GM19238 (cell line): Measurements from ENCODE around the gene GDF7.
"Not testable (repeated sequence)": the region's sequence is repeated elsewhere in the genome, so short reads cannot be mapped to it uniquely, and the experiment has no call there.

Experiments
- DNase-seq: peaks from one replicate; pipeline ENCODE4 v3.0.0; 2011; ENCODE audit warnings: low spot score; ENCODE audit not compliant: insufficient read length

Gene GDF7

DNA sequence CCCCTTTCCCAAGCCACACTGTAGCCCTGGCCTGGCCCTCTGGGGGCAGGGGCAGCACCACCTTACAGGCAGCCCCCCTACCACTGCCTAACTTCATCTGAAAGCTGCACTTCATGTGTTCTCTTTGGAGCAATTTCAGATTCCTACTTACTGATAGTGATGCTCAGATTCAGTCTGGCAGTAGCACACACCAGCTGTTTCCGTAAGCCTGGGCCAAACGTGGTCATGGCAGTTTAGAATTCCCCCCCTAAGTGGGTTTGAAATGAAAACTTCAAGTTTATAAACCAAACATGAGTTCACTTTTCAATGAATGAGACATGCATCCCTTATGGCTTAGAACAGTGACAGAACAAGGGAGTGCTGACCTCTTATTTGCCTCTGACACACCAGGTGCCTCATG, 29.4 kb downstream of the GDF7 start:
- no peak for DNase-seq

DNA sequence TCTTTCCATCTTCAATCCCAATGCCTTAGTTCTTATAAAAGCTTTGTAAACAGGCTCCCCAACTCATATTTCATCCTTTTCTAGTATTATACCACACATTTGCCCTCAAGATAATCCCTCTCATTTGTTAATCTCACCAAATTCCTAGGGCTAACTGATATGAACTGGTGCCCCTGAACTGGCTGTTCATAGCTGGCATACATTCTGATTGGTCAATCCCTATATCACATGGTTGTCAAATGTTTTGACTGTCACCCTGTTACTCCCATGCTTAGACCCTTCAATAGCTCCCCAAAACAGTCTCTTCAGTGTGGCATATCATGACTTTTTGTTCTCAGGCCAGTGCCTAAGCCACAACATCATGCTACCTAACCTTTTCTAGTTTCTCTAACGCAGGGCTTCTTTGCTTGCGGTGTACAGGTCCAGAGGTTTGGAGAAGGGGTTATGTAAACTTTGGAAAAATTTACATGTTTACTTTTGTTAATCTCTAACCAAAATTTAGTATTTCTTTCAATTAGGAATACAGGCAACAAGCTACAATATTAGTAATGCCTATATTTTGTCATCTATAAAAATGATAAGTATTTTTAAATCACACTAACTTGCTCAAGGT, 30.5 kb downstream of the GDF7 start:
- no peak for DNase-seq

DNA sequence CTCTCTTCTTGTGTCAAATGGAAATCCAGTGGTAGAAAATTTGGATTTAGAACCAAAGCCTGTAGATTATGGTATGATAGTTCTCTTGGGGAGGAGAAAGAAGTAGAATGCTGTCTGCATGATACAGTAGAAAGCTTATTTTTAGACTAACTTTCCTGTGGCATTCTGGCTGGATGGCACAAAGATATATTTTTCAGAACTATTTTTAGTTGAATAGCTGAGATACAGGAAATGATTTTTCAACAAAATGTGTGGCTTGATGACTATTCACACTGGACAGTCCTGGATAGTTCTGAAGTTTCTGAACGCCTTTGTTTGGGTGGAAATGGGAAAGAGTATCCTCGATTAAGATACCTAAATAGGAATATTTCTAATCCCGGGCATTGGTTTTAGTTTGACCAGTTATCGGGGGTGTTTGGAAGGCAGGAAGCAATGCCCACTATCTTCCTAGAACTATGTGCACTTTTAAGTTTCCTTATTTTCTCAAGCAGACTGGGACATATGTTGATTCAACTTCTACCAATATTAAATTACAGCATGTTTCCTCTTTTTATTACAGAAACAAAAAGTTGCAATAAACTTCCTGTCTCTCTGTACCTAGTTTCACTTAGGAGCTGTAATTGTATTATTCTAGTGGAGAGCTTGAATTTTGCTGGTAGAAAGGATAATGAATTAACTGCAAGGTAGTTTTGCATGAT, 32.1 kb downstream of the GDF7 start:
- no peak for DNase-seq

DNA sequence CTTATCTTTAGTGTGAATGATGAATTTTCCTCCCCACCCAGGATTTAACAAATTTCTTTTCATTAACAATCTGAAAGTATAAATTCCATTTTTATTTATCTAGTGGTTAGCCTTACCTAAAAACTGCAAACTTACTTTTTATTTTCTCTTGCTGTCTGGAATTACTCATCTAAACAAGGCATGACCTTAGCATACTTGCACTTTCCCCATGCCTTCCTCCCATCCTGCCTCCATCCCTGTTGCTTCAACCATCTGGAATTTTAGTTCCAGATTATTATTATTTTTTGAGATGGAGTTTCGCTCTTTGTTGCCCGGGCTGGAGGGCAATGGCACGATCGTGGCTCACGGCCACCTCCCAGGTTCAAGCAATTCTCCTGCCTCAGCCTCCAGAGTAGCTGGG, 35.6 kb downstream of the GDF7 start:
- DNase-seq: no peak

DNA sequence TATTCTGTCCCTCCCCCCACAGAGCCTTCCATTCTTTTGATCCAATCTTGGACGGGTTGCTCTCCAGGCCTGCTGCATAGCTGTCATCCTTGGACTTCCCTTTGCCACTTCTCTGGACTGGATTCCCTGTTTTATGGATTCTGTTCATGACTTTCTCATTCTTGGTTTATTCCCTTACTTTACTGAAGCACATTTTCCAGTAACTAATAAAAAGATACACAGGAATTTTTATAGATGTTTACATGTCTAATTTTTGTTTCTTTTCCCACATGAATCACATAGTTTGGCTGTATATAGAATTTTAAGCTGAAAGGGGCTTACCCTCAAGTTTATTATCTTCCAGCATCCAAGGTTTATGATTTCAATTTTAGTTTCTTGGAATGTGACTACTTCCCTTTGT, 37.9 kb downstream of the GDF7 start:
- no peak for DNase-seq

DNA sequence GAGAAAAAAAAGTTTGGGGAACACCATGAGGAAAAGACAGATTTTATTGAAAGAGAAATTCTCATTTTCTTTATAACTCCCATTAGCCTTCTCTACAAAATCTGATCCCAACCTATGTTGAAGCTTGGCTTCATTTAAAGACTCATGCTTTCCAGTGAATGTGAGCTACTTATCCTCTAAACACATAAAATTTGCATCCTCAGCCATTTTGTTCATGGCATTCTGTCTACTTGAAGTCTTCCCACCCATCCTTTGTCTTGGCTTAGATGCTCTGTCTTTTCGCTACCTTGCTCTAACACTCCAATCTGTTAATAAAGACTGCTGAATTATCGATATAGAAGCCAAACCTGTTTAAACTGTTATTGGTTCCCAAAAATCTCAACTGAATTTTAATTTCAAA, 39.3 kb downstream of the GDF7 start:
- no peak for DNase-seq

DNA sequence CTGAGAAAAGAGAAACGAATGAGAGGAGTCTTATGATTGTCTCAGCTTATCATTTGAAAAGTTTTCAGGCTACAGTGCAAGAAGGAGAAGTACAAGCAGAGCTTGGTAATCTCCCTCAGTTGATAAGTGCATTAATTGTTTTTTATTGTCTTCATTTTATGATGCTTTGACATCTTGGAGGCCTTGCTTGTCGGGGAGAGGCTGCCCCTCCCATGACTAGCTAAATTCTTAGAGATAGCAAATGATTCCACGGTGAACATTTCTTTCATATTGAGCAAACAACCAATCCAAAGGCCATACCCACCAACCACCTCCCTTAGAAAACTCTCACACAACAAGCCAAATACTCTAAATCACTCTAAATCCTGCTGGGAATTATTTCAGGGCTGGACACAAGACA, 39.8 kb downstream of the GDF7 start:
- no peak for DNase-seq

DNA sequence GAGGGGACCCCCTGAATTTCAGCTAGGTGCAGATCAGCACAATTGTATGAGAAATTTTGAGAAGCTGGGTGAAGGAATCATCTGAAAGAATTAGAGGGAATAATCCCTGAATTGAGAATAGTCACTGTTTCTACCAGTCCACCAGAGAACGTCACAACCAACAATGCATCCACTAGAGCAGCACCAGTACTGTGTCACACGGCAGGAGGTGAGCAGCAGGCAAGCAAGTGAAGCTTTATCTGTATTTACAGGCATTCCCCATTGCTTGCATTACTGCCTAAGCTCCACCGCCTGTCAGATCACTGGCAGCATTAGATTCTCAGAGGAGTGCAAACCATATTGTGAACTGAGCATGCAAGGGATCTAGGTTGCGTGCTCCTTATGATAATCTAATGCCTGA, 40.7 kb downstream of the GDF7 start:
- no peak for DNase-seq

DNA sequence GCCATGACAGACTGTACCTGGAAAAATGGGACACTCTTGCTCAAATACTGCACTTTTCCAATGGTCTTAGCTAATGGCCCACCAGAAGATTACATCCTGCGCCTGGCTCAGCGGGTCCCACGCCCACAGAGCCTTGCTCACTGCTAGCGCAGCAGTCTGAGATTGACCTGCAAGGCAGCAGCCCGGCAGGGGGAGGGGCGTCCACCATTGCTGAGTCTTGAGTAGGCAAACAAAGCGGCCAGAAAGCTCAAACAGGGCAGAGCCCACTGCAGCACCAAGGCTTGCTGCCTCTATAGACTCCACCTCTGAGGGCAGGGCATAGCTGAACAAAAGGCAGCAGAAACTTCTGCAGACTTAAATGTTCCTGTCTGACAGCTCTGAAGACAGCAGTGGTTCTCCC, 44.7 kb downstream of the GDF7 start:
- not testable (repeated sequence) for DNase-seq

DNA sequence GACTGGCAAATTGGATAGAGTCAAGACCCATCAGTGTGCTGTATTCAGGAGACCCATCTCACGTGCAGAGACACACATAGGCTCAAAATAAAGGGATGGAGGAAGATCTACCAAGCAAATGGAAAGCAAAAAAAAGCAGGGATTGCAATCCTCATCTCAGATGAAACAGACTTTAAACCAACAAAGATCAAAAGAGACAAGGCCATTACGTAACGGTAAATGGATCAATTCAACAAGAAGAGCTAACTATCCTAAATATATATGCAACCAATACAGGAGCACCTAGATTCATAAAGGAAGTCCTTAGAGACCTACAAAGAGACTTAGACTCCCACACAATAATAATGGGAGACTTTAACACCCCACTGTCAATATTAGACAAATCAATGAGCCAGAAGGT, 46.6 kb downstream of the GDF7 start:
- DNase-seq: not testable (repeated sequence)

DNA sequence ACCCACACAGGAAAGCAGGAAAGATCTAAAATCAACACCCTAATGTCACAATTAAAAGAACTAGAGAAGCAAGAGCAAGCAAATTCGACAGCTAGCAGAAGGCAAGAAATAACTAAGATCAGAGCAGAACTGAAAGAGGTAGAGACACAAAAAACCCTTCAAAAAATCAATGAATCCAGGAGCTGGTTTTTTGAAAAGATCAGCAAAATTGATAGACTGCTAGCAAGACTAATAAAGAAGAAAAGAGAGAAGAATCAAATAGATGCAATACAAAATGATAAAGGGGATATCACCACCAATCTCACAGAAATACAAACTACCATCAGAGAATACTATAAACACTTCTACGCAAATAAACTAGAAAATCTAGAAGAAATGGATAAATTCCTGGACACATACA, 47.5 kb downstream of the GDF7 start:
- not testable (repeated sequence) for DNase-seq

DNA sequence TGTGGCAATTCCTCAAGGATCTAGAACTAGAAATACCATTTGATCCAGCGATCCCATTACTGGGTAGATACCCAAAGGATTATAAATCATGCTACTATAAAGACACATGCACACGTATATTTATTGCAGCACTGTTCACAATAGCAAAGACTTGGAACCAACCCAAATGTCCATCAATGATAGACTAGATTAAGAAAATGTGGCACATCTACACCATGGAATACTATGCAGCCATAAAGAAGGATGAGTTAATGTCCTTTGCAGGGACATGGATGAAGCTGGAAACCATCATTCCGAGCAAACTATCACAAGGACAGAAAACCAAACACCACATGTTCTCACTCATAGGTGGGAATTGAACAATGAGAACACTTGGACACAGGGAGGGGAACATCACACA, 49.2 kb downstream of the GDF7 start:
- not testable (repeated sequence) for DNase-seq

DNA sequence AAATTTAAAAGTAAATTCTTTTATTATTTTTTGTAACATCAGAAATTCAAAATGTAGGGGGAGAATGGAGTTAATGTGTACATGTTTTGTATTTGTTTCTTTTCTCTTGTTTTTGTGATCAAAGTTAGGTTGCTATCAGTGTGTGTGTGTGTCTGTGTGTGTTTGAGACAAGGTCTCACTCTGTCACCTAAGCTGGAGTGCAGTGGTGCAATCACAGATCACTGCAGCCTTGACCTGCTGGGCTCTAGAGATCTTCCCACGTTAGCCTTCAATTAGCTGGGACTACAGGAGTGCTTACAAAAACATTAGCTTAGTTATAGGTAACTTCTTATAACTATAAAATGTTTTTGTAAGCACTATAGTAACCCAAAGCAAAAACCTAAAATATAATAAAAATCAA, 50.7 kb downstream of the GDF7 start:
- DNase-seq: no peak

DNA sequence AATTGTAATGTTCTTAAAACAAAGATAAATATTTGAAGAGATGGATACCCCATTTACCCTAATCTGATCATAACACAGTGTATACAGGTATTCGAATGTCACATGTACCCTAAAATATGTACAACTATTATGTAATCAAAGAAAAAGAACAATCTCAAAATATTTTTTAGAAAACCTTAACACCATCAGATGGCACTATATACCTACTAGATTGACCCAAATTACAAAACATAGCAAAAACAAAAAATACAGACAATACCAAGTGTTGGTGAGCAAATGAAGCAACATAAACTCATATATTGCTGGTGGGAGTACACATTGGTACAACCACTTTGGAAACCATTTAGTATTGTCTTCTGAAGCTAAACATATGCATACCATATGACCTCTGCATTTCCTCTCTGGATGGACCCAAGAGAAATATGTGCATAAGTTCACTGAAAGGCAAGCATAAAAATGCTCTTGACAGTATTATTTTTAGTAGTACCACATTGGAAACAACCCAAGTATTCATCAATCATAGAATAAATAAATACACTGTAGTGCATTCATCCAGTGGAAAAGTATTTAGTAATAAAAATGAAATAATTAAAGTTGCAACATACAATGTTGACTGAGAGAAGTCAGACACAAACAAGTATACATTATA, 55.8 kb downstream of the GDF7 start:
- no peak for DNase-seq

DNA sequence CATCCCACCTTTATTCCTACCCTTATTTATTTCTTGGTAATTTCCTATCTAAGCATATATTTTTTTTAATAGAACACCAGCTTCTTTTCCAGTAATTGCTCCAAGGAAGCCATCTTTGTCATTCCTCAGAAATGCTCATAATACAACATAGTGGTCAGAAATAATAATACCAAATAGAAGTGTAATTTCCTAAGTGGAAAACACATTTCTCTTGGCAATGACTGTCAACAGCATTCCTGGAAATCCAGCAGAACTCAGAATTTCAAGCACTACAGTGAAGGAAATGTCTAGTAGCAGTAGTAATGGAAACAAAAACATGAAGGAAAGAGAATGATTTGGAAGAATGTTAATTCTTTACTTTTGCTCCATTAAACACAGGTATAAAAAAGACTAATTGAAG, 56.6 kb downstream of the GDF7 start:
- DNase-seq: no peak

DNA sequence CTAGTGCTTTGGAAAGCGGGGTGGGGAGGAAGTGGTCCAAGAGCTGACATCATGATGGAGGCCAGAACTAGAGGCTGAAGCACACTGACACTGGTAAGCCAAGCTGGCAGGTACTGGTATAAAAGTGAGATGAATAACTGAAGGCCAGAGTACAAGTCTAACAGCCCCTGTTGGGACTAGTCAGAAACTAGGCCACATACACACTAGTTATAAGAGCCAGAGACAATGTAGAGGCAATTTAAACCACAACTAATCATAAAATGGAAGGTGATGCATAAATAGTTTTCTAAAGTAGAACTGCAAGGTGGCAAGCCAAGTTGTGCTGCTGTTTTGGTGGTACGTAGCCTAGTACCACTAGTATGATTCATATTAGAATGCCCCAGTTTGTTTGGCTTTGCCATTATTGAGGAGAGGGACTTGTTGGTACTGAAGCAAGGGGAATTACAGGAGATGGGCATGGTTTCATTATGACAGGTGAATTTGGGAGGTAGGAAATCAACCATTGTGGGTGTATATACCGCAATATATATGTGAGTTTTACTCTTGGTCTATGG, 57.6 kb downstream of the GDF7 start:
- no peak for DNase-seq

DNA sequence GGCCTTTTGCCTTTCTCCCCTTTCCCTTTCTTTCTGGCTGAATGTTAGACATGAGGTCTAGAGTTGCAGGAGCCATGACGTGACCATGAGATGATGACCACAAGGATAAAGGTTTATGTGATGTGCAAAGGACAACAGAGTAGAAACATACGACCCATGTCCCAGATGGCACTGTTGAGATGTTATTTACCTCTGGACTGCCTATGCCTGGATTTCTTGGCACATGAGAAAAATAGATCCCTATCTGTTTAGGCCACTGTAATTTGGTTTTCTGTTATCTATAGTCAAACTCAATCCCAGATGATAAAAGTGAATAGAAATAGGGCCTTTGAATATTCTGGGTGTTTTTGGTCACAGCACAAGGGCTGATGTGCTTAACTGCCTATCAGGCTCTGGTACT, 58.8 kb downstream of the GDF7 start:
- no peak for DNase-seq

DNA sequence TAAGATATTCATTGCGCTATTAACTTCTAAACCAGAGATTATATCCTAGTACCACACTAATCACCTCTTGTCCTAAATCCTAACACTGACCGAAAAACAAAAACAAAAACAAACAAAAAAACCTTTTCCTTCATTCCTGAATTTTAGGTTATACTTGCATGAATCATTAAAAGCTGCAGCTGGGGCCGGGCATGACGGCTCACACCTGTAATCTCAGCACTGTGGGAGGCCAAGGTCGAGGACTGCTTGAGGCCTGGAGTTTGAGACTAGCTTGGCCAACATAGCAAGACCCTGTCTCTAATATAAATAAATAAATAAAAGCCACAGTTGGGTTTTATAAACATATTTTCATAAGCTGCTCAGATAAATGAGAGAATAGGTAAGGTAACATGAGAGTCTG, 60.0 kb downstream of the GDF7 start:
- no peak for DNase-seq

DNA sequence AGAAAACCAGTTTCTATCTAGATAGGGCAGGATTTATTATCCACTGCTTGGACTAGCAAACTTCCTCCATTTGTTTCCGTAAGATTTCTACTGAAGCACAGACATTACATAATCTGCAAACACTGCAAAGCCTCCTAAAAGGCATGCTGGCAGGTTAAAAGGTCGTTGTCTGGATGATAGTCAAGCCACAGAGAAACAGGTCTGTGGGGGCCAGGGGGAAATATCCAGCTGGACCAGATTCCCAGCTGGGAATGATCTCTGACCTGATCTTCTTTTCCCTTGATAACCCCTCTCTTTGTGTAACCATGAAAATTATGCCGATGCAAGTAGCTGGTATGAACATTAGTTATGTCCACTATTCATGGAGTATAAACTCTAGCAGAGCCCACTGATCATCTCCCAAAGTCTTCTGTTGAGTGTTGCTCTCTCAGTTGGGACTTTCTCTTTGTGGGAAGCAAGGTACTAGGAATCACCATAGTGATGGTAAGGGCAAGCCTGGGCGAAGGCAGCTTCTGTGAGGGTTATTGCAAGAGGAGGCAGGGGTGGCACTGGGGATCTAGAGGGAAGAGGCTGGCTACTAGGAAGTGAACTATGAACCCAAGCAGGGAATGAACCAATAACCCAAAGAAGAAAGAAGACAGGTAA, 61.3 kb downstream of the GDF7 start:
- no peak for DNase-seq
